Activated CD4-positive, alpha-beta T cell treated with anti-CD3 and anti-CD28 coated beads, Interleukin-2, amount 50 U/mL, for 1 hour (primary cell): ENCODE results near the gene ASTN2.
"Not testable (repeated sequence)": the region's sequence is repeated elsewhere in the genome, so short reads cannot be mapped to it uniquely, and the experiment has no call there.

Experiments used
- DNase-seq: peaks from one replicate; pipeline ENCODE4 v3.0.0-alpha.2; 2020

Gene ASTN2

GRCh38 chr9:116901260-116901659, 513.6 kb downstream of the ASTN2 start:
- no peak for DNase-seq

DNA sequence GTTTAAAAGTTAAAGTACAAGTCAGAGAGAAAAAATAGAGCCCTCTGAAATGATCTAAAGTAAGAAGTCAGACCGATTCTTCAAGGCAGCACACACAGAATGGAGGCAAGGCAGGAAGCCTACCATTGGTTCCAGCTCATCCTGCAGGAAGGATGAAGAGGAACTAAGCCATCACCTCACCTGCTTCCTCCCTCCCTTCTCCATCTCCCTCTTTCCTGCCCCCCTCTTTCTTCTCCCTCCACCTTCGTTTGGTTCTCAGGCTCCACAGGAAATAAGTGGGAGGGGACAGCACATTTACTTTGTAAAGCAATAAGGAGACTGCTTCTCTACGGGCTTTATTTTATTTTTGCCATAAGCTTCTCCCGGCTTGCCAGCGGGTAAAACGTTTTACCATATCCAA, 514.3 kb downstream of the ASTN2 start:
- DNase-seq = no peak

- DNase-seq = no peak
Observed at GRCh38 chr9:116900007-116900367, 514.9 kb downstream of the ASTN2 start.

- DNase-seq = no peak
Observed at GRCh38 chr9:116899337-116900006, 515.4 kb downstream of the ASTN2 start.

- not testable (repeated sequence) for DNase-seq
Observed at GRCh38 chr9:116898131-116898530, 516.7 kb downstream of the ASTN2 start.

GRCh38 chr9:116897201-116897600, 517.7 kb downstream of the ASTN2 start:
- no peak for DNase-seq

- no peak for DNase-seq
Observed at GRCh38 chr9:116895961-116896360, 518.9 kb downstream of the ASTN2 start.

DNA sequence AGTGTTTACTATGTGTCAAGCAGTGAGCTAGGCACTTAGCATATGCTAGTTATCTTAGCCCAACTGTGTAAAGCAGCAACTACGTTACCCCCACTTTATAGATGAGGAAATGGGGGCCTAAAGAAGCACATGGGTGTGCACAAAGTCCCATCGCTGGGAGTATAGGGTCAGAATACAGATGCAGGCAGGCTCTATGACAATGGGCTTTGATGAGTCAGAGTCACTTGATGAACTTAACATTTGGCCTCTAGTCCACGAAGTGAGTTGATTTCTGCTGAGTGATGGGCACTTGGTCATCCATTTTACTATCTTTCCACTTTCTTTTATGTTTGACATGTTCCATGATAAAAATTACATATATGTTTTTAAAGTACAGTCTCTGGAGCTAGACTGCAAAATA, 523.4 kb downstream of the ASTN2 start:
- DNase-seq = no peak

DNA sequence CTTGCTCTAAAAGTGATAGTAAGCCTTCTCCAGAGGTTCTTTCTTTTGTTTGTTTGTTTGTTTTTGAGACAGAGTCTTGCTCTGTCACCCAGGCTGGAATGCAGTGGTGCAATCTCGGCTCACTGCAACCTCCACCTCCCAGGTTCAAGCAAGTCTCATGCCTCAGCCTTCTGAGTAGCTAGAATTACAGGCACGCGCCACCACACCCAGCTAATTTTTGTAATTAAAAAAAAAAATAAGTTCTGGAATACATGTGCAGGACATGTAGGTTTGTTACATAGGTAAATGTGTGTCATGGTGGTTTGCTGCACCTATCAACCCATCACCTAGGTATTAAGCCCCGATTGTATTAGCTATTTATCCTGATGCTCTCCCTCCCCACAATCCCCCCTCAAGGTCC, 526.4 kb downstream of the ASTN2 start:
- not testable (repeated sequence) for DNase-seq

GRCh38 chr9:116888066-116888465, 526.8 kb downstream of the ASTN2 start:
- no peak for DNase-seq

- DNase-seq = no peak
Observed at GRCh38 chr9:116883676-116884075, 531.2 kb downstream of the ASTN2 start.

GRCh38 chr9:116877072-116877471, 537.8 kb downstream of the ASTN2 start:
- DNase-seq = no peak

DNA sequence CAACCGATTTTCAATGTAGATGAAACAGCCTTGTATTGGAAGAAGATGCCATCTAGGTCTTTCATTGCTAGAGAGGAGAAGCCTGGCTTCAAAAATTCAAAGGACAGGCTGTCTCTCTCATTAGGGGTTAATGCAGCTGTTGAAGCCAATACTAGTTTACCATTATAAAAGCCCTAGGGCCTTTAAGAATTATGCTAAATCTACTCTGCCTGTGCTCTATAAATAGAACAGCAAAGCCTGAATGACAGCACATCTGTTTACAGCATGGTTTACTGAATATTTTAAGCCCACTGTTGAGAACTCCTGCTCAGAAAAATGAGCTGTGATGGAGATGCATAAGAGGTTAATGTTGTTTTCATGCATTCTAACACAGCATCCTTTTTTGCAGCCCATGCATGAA, 539.3 kb downstream of the ASTN2 start:
- DNase-seq = no peak

DNA sequence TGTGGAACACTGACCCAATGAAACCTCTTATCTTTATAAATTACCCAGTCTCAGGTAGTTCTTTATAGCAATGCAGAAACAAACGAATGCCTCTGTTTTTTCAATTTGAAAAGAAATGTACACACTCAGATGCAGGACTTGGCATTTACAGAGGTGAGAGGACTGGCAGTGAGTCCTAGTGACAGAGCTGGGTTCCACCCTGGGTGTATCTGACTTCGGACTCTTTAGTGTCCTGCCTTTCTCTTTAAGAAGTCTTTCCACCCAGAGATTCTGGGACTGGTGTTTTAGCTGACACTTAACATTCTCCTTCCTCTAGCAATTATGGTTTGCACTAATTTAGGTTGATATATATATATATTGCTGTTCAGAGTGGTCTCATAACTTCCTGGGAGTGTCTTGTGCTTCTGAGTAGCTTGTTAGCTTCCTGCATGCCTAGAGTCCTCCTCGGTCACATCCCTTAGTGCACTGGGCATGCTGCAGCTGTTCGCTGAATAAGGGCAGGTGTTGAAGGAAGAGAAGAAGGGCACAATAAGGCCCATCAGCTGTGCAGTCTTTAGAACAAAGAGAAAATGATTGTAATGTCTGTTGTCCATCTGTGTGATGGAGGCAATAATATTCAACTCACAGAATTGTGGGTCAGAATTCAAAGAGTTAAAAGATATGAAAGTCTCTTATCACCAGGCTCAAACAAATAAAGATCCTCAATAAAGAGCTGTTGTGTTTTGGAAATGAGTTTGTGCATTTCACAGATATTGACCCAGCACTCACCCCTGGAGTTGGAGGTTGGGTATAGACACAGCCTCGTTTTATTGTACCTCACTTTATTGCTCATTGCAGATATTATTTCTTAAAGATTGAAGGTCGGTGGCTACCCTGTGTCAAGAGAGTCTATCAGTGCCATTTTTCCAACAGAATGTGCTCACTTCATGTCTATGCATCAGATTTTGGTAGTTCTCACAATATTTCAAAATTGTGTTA, 540.6 kb downstream of the ASTN2 start:
- DNase-seq = no peak

DNA sequence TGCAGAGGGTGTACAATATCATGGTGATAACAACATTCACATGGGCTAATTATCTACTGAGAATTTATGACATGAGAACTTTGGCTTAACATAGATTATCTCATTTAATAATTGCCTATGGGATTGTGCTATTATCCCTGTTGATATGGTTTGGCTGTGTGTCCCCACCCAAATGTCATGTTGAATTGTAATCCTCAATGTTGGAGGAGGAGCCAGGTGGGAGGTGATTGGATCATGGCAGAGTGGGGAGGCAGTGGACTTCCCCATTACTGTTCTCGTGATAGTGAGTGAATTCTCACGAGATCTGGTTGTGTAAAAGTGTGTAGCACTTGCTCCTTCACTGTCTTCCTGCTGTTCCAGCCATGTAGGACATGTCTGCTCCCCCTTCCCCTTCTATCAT, 541.4 kb downstream of the ASTN2 start:
- DNase-seq = no peak

- no peak for DNase-seq
Observed at GRCh38 chr9:116870566-116870965, 544.3 kb downstream of the ASTN2 start.

DNA sequence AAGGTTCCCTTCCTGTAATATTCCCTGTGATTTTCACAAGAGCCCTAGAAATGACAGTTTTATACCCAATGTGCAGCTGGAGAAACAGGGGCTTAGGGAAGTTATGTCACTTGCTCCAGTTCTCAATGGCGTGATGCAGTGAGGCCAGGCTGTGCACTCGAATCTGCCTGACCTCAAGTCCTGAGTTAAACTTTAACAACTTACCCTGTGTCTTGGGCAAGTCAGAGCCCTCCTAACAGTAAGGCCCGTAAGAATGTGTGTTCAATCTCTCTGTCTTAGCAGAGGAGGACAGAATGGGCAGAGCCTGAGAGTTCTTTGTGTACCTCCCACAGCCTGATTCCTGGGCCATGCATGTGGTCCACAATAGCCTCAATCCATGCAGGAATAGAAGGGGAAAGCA, 546.7 kb downstream of the ASTN2 start:
- DNase-seq = no peak

DNA sequence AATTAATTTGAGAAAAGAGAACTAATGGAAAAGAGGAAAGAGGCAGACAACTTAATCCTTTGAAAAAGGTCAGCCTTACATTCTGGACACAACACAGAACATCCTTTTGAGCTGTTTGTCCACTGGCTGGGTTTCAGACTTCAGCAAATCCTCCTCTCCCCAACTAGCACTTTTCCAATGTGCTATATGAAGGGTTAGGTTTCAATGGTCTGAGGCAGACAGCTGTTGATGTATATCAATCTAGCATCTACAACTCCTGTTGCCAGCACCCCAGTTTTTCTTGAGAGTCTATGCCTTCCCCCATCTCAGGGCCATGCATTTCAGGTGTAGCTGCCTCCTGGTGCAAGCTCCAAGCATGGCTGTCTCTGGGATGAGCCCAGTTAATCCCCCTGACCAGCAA, 553.5 kb downstream of the ASTN2 start:
- no peak for DNase-seq

DNA sequence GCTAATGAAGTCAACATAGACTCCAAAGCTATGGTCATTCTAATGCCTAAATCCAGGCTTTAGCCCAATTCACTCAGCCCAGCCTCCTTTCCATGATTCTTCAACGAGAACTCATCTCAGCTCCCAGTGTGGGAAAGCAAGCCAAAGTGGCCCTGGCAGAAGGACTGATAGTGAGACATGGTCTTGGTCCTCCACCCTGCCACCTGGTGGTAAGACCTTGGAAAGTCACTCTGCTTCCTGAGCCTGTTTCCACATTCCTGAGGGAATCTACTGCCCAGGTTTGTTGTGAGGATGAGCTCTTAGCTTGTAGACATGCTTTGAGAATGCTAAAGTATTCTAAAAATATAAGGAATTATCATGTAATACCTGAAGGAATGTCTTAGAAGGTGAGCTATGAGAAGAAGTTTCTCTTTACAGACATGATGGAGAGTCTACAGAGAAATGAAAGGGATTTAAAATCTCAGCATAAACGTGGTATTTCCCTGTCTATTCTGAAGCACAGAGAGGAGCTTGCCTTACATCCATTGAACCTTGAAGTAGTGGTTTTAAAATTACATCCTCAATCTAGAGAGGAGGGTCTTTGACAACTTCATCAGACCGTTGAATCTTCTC, 554.2 kb downstream of the ASTN2 start:
- DNase-seq = peak; percentile 4

GRCh38 chr9:116859763-116860162, 555.1 kb downstream of the ASTN2 start:
- DNase-seq = no peak

- DNase-seq = no peak
Observed at GRCh38 chr9:116857321-116857720, 557.5 kb downstream of the ASTN2 start.

GRCh38 chr9:116855881-116856662, 558.8 kb downstream of the ASTN2 start:
- no peak for DNase-seq

DNA sequence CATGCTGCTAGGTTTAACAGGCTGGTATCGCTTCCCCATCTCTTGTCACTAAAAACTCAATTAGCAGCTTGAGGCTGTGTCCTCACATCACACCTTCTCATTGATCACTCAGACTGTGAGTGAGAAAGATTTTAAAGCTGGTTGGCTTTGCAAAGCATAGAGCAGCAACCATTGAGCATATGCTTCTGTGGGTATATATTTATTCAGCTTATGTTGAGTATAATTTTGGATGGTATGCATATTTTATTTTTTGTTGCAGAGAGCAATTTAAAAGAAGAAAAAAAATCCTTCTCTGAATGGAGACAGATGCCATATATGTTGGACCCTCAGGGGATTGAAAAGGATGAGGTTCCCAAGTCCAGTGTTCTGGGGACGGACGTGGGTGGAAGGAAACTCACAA, 565.1 kb downstream of the ASTN2 start:
- DNase-seq = no peak
